Breast epithelium (tissue), 3 donors: ENCODE measurements around the gene DYNLRB1.

ENCODE experiments used
- POLR2AphosphoS5 ChIP-seq, 3 donors: sonication (generic); formaldehyde crosslinking; IDR thresholded peaks; one replicate each; pipeline ENCODE4 v1.6.1; 2017; ENCODE audit warnings: antibody characterized with exemption in 3 of 3
- TF ChIP-seq, protein P1 (sequence below), 3 donors: fragments of 450-650 bp; IDR thresholded peaks; one replicate each; pipeline ENCODE4 v1.5.1; 2016 to 2017; ENCODE audit warnings: antibody characterized with exemption in 3 of 3, mild to moderate bottlenecking in 3 of 3, moderate library complexity in 3 of 3

- TF ChIP-seq, protein P1, sequence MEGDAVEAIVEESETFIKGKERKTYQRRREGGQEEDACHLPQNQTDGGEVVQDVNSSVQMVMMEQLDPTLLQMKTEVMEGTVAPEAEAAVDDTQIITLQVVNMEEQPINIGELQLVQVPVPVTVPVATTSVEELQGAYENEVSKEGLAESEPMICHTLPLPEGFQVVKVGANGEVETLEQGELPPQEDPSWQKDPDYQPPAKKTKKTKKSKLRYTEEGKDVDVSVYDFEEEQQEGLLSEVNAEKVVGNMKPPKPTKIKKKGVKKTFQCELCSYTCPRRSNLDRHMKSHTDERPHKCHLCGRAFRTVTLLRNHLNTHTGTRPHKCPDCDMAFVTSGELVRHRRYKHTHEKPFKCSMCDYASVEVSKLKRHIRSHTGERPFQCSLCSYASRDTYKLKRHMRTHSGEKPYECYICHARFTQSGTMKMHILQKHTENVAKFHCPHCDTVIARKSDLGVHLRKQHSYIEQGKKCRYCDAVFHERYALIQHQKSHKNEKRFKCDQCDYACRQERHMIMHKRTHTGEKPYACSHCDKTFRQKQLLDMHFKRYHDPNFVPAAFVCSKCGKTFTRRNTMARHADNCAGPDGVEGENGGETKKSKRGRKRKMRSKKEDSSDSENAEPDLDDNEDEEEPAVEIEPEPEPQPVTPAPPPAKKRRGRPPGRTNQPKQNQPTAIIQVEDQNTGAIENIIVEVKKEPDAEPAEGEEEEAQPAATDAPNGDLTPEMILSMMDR (IDR thresholded peaks at IDR 0.05) = no peak
- TF ChIP-seq POLR2AphosphoS5 (IDR thresholded peaks at IDR 0.05) = no peak
These were observed 36.6 kb upstream of the DYNLRB1 start for GRCh38 chr20:34479627-34480026.
